ENCODE measurements around the gene SCFD2.

The SCFD2 gene

GRCh38 chr4:52947401-52948056, 418.3 kb downstream of the SCFD2 start:
- DNase-seq, result no peak

GRCh38 chr4:52946855-52947254, 419.0 kb downstream of the SCFD2 start:
- DNase-seq, result no peak

DNA sequence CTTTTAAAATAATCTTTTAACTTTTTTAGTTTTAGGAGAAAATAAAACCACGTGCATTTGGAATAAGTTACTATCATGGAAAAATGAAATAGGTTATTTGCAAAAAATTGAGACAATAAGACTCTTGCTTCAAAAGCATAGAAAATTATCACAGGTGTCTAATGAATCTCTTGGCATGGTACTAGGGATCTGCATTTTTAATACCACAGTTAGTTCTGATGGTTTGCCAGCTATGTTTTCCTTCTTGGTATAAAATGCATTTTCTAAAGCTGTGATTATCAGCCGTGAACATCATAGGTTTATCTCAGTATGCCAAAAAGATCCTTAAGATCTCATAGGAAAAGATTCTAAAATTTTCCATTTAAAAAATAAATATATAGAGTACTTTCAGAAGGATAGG, 419.9 kb downstream of the SCFD2 start:
- DNase-seq, result no peak

DNA sequence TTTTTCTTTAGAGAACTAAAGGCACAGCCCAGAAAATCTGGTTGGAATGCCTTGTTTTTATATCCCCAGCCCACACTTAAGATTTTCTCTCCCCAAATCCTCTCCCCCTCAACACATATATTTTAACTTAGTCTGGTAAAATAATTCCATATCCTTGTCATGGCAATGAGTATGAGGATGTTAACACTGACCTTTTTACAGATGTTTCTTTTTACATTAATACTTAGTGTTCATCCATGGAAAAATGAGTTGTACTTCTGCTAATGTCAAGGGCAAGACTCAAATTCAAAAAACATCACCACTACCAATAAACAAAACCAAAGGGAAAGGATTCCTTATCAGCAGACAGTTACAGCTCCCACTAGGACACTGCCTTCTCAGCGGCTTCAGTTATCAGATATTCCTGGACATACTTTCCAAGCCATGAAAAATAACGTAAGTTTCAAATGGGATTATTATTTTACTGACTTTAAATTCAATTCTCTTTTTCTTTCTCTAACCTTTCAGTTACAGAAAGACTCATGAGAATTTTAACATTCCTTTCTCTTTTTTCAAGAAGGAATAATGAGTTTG, 420.4 kb downstream of the SCFD2 start:
- no peak for DNase-seq

GRCh38 chr4:52943677-52944076, 422.2 kb downstream of the SCFD2 start:
- DNase-seq, result no peak

GRCh38 chr4:52942936-52943335, 422.9 kb downstream of the SCFD2 start:
- no peak for DNase-seq

DNA sequence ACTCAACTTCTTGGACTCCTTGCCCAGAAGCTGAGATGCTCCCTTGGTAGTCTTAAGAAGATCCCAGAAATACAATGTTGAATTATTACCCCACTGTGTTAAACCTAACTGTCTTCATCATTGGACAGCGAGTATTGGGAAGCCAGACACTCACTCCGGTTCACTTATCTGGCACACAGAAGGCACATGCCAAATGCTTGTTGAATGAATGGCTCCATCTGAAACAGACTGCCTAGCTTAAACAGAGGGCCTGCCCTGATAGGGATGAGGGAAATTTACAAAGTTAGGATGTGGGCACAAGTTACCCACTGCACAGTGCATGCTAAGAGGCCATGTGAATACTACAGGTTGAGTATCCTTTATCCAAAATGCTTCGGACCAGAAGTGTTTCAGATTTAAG, 424.4 kb downstream of the SCFD2 start:
- no peak for DNase-seq

GRCh38 chr4:52939739-52940138, 426.1 kb downstream of the SCFD2 start:
- no peak for DNase-seq

GRCh38 chr4:52939325-52939724, 426.5 kb downstream of the SCFD2 start:
- no peak for DNase-seq

GRCh38 chr4:52937829-52938228, 428.0 kb downstream of the SCFD2 start:
- DNase-seq, result no peak

DNA sequence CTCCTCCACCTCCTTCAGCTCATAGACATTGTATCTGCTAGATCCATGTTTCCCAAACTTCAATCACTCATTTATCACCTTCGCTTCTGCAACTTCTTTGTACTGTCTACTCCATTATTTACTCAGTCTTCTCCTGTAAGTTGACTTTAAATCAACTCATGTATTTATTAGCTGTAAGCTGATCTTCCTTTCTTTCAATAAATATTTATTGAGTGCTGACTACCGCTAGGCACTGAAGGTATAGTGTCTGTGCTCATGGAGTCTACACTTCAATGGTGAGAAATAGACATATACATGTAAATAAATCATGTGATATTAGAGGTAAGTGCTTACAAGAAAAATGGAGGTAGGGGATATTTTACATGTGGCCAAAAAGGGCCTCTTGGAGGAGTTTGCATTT, 429.1 kb downstream of the SCFD2 start:
- no peak for DNase-seq

GRCh38 chr4:52935317-52935716, 430.5 kb downstream of the SCFD2 start:
- no peak for DNase-seq

DNA sequence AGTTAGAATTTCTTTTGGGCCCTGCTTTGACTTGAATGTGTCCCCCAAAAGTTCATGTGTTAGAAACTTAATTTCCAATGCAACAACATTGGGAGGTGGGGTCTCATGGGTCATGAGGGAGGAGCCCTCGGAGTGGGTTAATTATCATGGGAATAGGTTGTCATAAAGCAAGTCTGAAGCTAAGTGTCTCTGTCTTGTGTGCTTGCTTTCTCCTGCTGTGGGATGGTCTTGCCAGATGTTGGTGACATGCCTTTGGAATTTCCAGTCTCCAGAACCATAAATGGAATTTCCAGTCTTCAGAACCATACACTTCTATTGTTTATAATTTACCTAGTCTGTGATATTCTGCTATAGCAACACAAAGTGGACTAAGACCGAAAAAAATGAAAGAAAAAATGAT, 432.1 kb downstream of the SCFD2 start:
- DNase-seq, result no peak

GRCh38 chr4:52932591-52933470, 433.0 kb downstream of the SCFD2 start:
- no peak for DNase-seq

DNA sequence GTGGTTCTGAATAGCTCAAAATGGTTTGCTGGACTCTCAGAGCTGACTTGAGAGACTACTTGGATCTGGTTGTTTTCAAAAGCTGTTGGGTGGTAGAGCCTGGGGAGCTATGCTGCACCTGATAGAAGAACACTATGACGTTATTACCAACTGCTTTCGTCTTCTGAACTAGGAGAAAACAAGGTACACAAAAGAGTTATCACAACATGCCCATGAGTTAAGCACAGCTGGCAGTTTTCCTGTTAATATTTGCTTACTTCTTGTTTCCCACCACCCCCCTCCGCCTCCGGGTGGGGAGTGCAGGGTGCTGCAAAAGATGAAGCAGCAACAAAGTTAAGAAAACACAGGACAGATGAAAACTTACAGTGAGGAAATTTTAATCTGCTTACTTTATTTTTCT, 434.6 kb downstream of the SCFD2 start:
- no peak for DNase-seq

DNA sequence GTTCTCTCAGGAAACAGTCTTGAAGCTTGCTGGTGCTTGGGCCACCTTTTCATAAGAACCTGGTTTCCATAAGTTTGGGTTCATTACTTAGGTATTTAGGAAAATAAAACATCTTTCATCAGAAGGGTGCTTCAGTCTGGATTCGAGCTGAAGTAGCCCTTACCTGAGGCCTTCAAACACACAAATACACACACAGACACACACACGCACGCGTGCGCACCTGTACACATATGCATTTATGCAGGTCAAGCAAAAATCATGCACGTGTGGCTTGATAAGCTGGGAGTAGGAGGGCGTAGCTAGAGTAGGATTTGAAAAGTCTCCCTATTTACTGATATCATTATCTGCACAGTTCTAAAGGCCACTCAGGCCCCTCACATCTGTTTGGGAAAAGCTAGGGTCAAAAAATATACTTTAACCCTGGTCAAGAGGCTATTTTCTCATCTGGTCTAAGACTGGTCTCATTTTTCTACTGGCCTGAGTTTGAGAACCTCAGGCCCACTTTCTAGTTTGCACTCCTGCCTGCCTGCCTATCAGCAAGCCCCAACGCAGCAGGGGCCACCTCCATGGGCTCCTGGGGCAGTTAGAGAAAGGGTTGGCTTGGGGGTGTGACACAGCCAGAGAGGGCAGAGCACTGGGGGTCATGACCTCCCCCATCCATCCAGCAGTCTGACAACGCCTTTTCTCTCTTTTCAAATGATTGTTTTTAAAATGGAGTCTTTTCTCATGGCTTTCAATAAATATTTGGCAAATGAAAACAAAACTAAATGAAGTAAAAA, 439.5 kb downstream of the SCFD2 start:
- no peak for DNase-seq

GRCh38 chr4:52925531-52925968, 440.3 kb downstream of the SCFD2 start:
- DNase-seq, result no peak

DNA sequence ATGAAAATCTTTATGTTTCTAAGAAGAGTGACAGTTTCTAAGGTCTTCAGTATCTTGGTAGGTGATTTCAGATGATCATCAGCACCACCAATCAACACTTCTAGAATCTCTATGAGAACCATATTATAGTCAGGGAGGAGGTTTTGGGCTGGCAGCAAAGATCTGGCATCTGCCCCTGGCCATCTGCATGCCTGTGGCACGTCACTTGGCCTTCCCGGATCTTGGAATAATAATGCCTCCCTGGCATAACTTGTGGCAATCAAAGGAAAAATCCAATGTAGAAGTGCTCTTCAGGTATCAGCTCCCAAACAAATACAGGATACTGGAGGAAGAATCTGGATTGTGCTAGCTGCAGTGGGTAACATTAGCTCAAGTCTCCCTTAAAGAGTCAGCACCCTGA, 446.4 kb downstream of the SCFD2 start:
- DNase-seq, result no peak

DNA sequence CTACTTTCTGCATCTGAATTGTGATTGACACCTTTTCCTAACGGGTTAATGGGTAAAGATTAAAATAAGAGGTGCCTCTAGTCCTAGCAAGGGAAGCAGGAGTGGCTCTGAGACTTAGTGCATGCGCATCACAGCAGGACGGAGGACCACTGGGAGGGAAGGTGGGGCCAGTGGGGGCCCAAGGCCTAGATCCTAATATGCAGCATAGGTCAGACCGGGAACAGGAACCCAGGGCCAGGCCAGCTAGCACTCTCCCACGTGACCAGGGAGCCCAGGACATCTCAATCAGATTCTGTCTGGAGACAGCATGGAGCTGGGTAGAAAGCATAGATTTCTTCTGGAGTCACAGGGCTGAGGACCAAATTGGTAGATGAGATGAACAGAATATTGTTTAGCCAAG, 448.0 kb downstream of the SCFD2 start:
- no peak for DNase-seq

GRCh38 chr4:52915730-52916300, 450.0 kb downstream of the SCFD2 start:
- DNase-seq, result no peak

- no peak for DNase-seq
Measured at GRCh38 chr4:52915191-52915590, 450.7 kb downstream of the SCFD2 start.

- DNase-seq, result no peak
Measured at GRCh38 chr4:52914051-52914605, 451.7 kb downstream of the SCFD2 start.

DNA sequence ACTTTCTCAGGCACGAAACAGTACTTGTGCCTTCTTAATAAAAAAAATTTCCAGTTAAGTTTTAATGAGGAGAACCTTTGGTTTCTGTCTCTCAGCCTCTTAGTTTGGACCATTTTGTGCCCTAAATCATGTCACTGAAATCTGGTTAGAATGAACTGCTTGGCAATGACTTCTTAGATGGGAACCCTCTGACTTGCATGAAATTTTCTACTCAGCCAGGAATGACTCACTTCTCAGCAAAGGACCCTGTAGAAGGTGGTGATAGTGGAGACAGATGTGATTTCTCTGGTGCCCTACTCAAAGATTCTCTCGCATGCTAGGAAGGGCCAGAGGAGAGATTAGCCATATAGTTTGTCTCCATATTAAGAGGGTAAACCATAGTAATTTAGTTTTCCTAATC, 453.3 kb downstream of the SCFD2 start:
- DNase-seq, result no peak

All from CD4-positive, alpha-beta T cell treated with Interleukin-15 for 1 hour (primary cell).